ENCODE measurements around the gene OR1D2. TPM values are rescaled to one million over a fixed set of nuclear protein-coding genes. Genes with fewer than 3 reads are reported as not detected.
"Not testable (repeated sequence)": the region's sequence is repeated elsewhere in the genome, so short reads cannot be mapped to it uniquely, and the experiment has no call there.

The OR1D2 gene
- polyA plus RNA-seq (2013, experiment 1 of 2) = not detected
- polyA plus RNA-seq (2013, experiment 2 of 2) = not detected

- Histone ChIP-seq H3K9me3 (ENCODE audit: control insufficient read depth, low read length) (peaks cover 15% of the 10 kb centered on the region), H2BK120ac (ENCODE audit: low read depth, low read length) (no peak within 1 kb of the TSS), H3K79me1 (replicated peaks; ENCODE audit: low read length, poor library complexity, severe bottlenecking) (no peaks in the 10 kb centered on the region), H3K27me3 (ENCODE audit: control insufficient read depth in 1 of 2, insufficient read depth in 1 of 2, low read length in 2 of 2) (no peaks in the 10 kb centered on the region), H4K91ac (ENCODE audit: low read length) (no peak within 1 kb of the TSS), H2AFZ (ENCODE audit: low read depth, low read length) (no peak within 1 kb of the TSS), H2AK5ac (ENCODE audit: low read length, severe bottlenecking) (no peak within 1 kb of the TSS), H2BK5ac (ENCODE audit: low read depth, low read length, poor library complexity, severe bottlenecking) (no peak within 1 kb of the TSS), H4K8ac (ENCODE audit: low read length) (no peak within 1 kb of the TSS), H3K9ac (ENCODE audit: low read length) (no peak within 1 kb of the TSS), H3K23ac (ENCODE audit: low read length in 2 of 2) (no peak within 1 kb of the TSS), H3K4ac (ENCODE audit: low read depth in 1 of 2, low read length in 2 of 2) (no peak within 1 kb of the TSS), H3K4me3 (ENCODE audit: insufficient read depth in 1 of 2, low read depth in 1 of 2, low read length in 2 of 2) (no peak within 1 kb of the TSS), H2BK15ac (ENCODE audit: low read depth, poor library complexity, severe bottlenecking) (no peak within 1 kb of the TSS), H3K36me3 (ENCODE audit: control insufficient read depth in 1 of 2, insufficient read depth in 2 of 2, low read depth in 1 of 2, low read length in 2 of 2) (no peaks in the 10 kb centered on the region), H3K27ac (ENCODE audit: low read length, poor library complexity, severe bottlenecking) (no peak within 1 kb of the TSS), H3K14ac (ENCODE audit: low read length in 2 of 2) (no peak within 1 kb of the TSS), H3K4me1 (ENCODE audit: control insufficient read depth, insufficient read depth, low read depth, low read length) (no peaks in the 10 kb centered on the region), H3K4me2 (ENCODE audit: low read length, poor library complexity, severe bottlenecking) (no peak within 1 kb of the TSS), H2BK12ac (ENCODE audit: low read length in 2 of 2) (no peak within 1 kb of the TSS), H3K18ac (ENCODE audit: low read depth in 1 of 2, low read length in 2 of 2) (no peak within 1 kb of the TSS)
- DNase-seq = no peak
- WGBS = 31% methylated on average over 2 of the region's 3 CpGs
Observed at GRCh38 chr17:3104322-3104721, at the start of gene OR1D2. Gene OR1D2, minus strand, starts transcription at chr17:3104422. Its CDS starts 11,426 bp downstream, at chr17:3092996.

DNA sequence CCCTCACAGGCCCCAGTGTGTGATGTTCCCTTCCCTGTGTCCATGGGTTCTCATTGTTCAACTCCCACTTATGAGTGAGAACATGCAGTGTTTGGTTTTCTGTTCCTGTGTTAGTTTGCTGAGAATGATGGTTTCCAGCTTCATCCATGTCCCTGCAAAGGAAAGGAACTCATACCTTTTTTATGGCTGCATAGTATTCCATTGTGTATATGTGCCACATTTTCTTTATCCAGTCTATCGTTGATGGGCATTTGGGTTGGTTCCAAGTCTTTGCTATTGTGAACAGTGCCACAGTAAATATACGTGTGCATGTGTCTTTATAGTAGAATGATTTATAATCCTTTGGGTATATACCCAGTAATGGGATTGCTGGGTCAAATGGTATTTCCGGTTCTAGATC, 33.3 kb upstream of the OR1D2 start:
- H2BK12ac ChIP-seq (ENCODE audit: low read length in 2 of 2); H3K4ac ChIP-seq (ENCODE audit: low read depth in 1 of 2, low read length in 2 of 2); H3K14ac ChIP-seq (ENCODE audit: low read length in 2 of 2); H3K36me3 ChIP-seq (ENCODE audit: control insufficient read depth in 1 of 2, insufficient read depth in 2 of 2, low read depth in 1 of 2, low read length in 2 of 2); H3K9ac ChIP-seq (ENCODE audit: low read length); H2BK15ac ChIP-seq (ENCODE audit: low read depth, poor library complexity, severe bottlenecking); H2AK5ac ChIP-seq (ENCODE audit: low read length, severe bottlenecking); H3K79me1 ChIP-seq (replicated peaks; ENCODE audit: low read length, poor library complexity, severe bottlenecking); H3K27me3 ChIP-seq (ENCODE audit: control insufficient read depth in 1 of 2, insufficient read depth in 1 of 2, low read length in 2 of 2); H3K18ac ChIP-seq (ENCODE audit: low read depth in 1 of 2, low read length in 2 of 2); H2BK5ac ChIP-seq (ENCODE audit: low read depth, low read length, poor library complexity, severe bottlenecking); H4K8ac ChIP-seq (ENCODE audit: low read length); H3K27ac ChIP-seq (ENCODE audit: low read length, poor library complexity, severe bottlenecking); H3K9me3 ChIP-seq (ENCODE audit: control insufficient read depth, low read length); H3K4me3 ChIP-seq (ENCODE audit: insufficient read depth in 1 of 2, low read depth in 1 of 2, low read length in 2 of 2); H2BK120ac ChIP-seq (ENCODE audit: low read depth, low read length); H2AFZ ChIP-seq (ENCODE audit: low read depth, low read length); DNase-seq; H3K4me1 ChIP-seq (ENCODE audit: control insufficient read depth, insufficient read depth, low read depth, low read length); H4K91ac ChIP-seq (ENCODE audit: low read length); H3K4me2 ChIP-seq (ENCODE audit: low read length, poor library complexity, severe bottlenecking); H3K23ac ChIP-seq (ENCODE audit: low read length in 2 of 2): not testable (repeated sequence)
- WGBS = no CpG with 5 or more reads among the region's 3 CpGs

GRCh38 chr17:3127451-3127850, 23.2 kb upstream of the OR1D2 start, which contains the start of gene OR1G1:
Gene OR1G1, minus strand, starts transcription at chr17:3127551. Its CDS starts 0 bp downstream, at chr17:3127551.
- Histone ChIP-seq H3K9me3 (ENCODE audit: control insufficient read depth, low read length) (no peaks in the 10 kb centered on the region), H2AFZ (ENCODE audit: low read depth, low read length) (no peak within 1 kb of the TSS), H3K36me3 (ENCODE audit: control insufficient read depth in 1 of 2, insufficient read depth in 2 of 2, low read depth in 1 of 2, low read length in 2 of 2) (no peaks in the 10 kb centered on the region), H3K4me2 (ENCODE audit: low read length, poor library complexity, severe bottlenecking) (no peak within 1 kb of the TSS), H3K18ac (ENCODE audit: low read depth in 1 of 2, low read length in 2 of 2) (no peak within 1 kb of the TSS), H3K79me1 (replicated peaks; ENCODE audit: low read length, poor library complexity, severe bottlenecking) (no peaks in the 10 kb centered on the region), H2BK5ac (ENCODE audit: low read depth, low read length, poor library complexity, severe bottlenecking) (no peak within 1 kb of the TSS), H4K8ac (ENCODE audit: low read length) (no peak within 1 kb of the TSS), H3K9ac (ENCODE audit: low read length) (no peak within 1 kb of the TSS), H3K27ac (ENCODE audit: low read length, poor library complexity, severe bottlenecking) (no peak within 1 kb of the TSS), H2BK12ac (ENCODE audit: low read length in 2 of 2) (no peak within 1 kb of the TSS), H2AK5ac (ENCODE audit: low read length, severe bottlenecking) (no peak within 1 kb of the TSS), H4K91ac (ENCODE audit: low read length) (no peak within 1 kb of the TSS), H3K4me3 (ENCODE audit: insufficient read depth in 1 of 2, low read depth in 1 of 2, low read length in 2 of 2) (no peak within 1 kb of the TSS), H3K14ac (ENCODE audit: low read length in 2 of 2) (no peak within 1 kb of the TSS), H2BK15ac (ENCODE audit: low read depth, poor library complexity, severe bottlenecking) (no peak within 1 kb of the TSS), H3K4ac (ENCODE audit: low read depth in 1 of 2, low read length in 2 of 2) (no peak within 1 kb of the TSS), H3K27me3 (ENCODE audit: control insufficient read depth in 1 of 2, insufficient read depth in 1 of 2, low read length in 2 of 2) (no peaks in the 10 kb centered on the region), H2BK120ac (ENCODE audit: low read depth, low read length) (no peak within 1 kb of the TSS), H3K23ac (ENCODE audit: low read length in 2 of 2) (no peak within 1 kb of the TSS), H3K4me1 (ENCODE audit: control insufficient read depth, insufficient read depth, low read depth, low read length) (no peaks in the 10 kb centered on the region)
- WGBS = 59% methylated on average over 2 of the region's 2 CpGs
- DNase-seq = no peak

GRCh38 chr17:3073850-3074249, 30.4 kb downstream of the OR1D2 start:
- H2BK12ac ChIP-seq (ENCODE audit: low read length in 2 of 2); DNase-seq: not testable (repeated sequence)

More at GRCh38 chr17:3073850-3074249, 30.4 kb downstream of the OR1D2 start:
- H2BK5ac ChIP-seq (ENCODE audit: low read depth, low read length, poor library complexity, severe bottlenecking); H2BK120ac ChIP-seq (ENCODE audit: low read depth, low read length); H3K27ac ChIP-seq (ENCODE audit: low read length, poor library complexity, severe bottlenecking); H2AK5ac ChIP-seq (ENCODE audit: low read length, severe bottlenecking); H3K9ac ChIP-seq (ENCODE audit: low read length); H3K4me3 ChIP-seq (ENCODE audit: insufficient read depth in 1 of 2, low read depth in 1 of 2, low read length in 2 of 2); H2AFZ ChIP-seq (ENCODE audit: low read depth, low read length); H3K4me2 ChIP-seq (ENCODE audit: low read length, poor library complexity, severe bottlenecking); H3K18ac ChIP-seq (ENCODE audit: low read depth in 1 of 2, low read length in 2 of 2); H3K36me3 ChIP-seq (ENCODE audit: control insufficient read depth in 1 of 2, insufficient read depth in 2 of 2, low read depth in 1 of 2, low read length in 2 of 2); H4K91ac ChIP-seq (ENCODE audit: low read length); H3K9me3 ChIP-seq (ENCODE audit: control insufficient read depth, low read length); H3K4ac ChIP-seq (ENCODE audit: low read depth in 1 of 2, low read length in 2 of 2); H4K8ac ChIP-seq (ENCODE audit: low read length); H3K27me3 ChIP-seq (ENCODE audit: control insufficient read depth in 1 of 2, insufficient read depth in 1 of 2, low read length in 2 of 2); H2BK15ac ChIP-seq (ENCODE audit: low read depth, poor library complexity, severe bottlenecking); H3K23ac ChIP-seq (ENCODE audit: low read length in 2 of 2); H3K4me1 ChIP-seq (ENCODE audit: control insufficient read depth, insufficient read depth, low read depth, low read length); H3K79me1 ChIP-seq (replicated peaks; ENCODE audit: low read length, poor library complexity, severe bottlenecking); H3K14ac ChIP-seq (ENCODE audit: low read length in 2 of 2): not testable (repeated sequence)
- 51% methylated on average over 3 of the region's 4 CpGs for WGBS
